ENCODE data around the gene LBX1.

Gene LBX1

DNA sequence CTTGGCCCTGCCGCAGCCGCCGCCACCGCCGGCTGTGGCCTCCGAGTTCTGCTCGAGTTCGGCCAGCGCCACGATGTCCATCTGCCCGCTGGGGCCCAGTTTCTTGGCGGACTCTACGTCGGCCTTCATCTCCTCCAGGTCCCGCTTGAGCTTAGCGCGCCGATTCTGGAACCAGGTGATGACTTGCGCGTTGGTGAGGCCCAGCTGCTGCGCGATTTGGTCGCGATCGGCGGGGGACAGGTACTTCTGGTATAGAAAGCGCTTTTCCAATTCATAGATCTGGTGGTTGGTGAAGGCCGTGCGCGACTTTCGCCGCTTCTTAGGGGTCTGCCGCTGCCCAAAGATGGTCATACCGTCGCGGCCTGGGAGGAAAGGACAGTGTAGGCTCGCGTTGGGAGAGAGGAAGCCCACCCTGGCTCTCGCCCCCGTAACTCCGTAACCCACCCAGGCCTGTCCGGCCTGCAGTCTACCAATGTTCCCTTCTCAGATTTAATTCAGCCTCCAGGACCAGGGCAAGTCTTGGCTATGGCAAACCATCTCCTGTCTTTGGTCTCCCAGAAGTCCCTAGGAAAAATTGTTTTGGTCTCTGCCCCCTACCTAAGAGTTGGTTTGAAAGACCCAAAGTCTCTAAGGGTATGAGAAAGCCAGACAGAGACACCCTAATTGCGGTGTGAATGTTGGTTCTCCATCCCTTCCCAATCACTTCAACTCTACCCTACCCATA lies 1.7 kb downstream of the LBX1 start:
- no peak overlapping the region for H3K27ac ChIP-seq
- TF ChIP-seq ZFX (IDR thresholded peaks at IDR 0.05), result no peak
- TF ChIP-seq, protein P1, sequence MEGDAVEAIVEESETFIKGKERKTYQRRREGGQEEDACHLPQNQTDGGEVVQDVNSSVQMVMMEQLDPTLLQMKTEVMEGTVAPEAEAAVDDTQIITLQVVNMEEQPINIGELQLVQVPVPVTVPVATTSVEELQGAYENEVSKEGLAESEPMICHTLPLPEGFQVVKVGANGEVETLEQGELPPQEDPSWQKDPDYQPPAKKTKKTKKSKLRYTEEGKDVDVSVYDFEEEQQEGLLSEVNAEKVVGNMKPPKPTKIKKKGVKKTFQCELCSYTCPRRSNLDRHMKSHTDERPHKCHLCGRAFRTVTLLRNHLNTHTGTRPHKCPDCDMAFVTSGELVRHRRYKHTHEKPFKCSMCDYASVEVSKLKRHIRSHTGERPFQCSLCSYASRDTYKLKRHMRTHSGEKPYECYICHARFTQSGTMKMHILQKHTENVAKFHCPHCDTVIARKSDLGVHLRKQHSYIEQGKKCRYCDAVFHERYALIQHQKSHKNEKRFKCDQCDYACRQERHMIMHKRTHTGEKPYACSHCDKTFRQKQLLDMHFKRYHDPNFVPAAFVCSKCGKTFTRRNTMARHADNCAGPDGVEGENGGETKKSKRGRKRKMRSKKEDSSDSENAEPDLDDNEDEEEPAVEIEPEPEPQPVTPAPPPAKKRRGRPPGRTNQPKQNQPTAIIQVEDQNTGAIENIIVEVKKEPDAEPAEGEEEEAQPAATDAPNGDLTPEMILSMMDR (conservative IDR thresholded peaks at IDR 0.05), result no peak

DNA sequence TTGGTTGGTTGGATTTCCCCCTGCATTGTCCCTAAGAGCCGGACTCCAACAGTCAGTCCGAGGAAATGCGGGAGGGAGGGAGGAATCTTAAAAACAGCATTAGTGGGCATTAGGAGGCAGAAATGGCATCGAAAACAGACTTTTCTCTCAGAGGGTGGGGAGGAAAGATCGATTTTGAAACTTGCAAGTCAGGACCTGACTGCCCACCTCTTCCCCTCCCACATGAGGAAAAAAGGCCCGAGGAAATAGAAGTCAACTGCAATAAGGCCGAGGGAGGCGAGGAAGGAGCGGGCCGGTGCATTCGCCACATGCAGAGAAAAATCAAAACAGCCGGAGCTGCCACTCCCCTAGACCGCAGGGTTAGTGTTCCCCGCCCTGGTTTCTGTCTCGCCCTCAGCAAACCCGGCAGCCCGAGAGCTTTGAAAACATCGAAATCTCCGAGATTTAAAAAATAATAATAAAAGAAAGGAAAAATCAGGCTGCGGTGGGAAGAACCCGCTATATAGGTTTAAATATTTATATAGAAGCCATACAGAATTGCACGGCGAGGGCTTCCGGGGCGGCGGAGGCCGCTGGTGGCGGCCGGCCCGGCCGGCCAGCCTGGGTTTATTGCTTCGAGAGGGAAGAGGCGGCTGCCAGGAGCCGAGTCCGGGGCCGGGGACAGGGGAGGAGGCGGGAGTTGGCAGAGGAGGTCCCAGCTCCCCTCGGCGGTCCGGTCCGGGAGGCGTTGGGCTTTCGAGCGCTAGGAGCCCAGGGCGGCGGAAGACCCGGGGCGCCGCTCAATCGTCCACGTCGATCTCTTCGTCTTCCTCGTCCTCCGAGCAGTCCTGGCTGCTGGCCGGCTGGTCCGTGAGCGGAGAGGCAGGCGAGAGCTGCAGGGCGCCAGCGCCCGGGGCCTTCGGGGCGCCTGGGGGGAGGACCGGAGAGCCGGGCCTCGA lies 2.5 kb downstream of the LBX1 start:
- TF ChIP-seq ZFX (IDR thresholded peaks at IDR 0.05), result no peak
- no peak overlapping the region for H3K27ac ChIP-seq

DNA sequence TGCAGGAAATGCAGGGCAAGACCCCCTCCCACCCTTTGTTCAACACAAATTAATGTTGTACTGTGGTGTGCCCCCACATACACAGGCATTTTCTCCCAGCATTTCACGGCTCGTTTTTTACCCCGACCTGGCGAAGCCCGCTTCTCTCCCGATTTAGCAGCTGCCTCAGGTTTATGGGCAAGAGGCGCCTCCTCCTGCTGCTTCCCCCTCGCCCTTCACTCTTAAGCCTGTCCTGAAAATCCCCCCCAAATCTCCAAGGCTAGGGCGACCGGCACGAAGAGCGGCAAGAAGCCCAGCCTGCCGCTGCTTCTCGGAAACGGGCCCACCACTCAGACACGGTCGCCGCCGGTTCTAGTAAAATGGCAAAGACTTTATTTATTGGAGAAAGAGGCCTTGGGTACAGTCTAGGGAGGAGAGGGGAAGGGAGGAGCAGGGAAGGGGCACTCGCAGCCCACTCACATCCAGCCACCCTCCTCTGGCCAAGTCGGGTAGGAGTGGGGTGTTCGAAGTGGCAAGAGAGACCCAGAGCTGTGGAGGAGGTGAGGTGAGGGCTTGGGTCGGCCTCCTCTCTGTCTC lies 3.3 kb downstream of the LBX1 start:
- TF ChIP-seq, protein P1 (conservative IDR thresholded peaks at IDR 0.05), result no peak
- no peak for TF ChIP-seq ZFX (IDR thresholded peaks at IDR 0.05)
- no peak overlapping the region for H3K27ac ChIP-seq

DNA sequence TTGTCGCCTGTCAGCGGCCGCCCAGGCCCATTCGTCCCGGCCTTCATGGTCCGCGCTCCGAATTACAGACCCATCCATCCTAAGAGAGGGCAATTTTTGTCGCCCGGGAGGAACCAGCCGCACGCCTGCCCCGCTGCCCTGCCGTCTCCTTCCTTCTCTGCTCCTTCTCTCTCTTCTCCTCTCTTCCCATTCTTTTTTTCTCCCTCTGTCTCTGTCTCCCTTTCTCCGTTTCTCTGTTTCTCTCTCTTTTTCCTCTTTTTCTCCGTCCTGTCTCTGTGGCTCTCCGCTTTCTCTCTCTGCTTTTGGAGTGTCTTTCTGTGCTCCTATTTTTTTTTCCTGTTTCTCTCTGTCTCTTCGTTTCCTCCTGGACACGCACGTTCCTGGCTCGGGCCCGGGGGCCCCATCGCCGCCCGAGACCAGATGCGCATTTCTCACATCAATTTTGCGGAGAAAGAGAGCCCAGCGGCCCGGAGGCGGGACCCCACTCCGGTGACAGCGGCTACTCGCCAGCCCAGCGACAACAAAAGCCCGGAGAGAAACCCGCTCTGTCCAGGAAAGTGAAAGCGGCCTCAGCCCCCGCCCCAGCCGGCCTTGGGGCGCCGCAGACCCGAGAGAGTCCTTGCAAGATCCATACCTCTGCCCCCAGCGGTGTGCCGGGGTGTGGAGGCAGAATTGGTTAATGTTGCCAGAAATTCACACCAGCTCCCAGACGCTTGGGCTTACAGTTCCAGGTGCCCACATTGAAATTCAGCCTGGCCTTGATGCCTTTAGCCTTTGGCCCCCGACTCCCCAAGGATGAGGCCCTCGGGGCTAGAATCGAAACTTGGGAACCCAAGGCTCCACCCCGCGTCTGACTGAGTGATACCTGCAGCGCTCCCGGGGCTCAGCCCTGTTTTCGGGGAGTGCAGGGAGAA lies 4.1 kb downstream of the LBX1 start:
- H3K27ac ChIP-seq, result no peak overlapping the region
- no peak for TF ChIP-seq ZFX (IDR thresholded peaks at IDR 0.05)
- TF ChIP-seq, protein P1 (conservative IDR thresholded peaks at IDR 0.05), result no peak

DNA sequence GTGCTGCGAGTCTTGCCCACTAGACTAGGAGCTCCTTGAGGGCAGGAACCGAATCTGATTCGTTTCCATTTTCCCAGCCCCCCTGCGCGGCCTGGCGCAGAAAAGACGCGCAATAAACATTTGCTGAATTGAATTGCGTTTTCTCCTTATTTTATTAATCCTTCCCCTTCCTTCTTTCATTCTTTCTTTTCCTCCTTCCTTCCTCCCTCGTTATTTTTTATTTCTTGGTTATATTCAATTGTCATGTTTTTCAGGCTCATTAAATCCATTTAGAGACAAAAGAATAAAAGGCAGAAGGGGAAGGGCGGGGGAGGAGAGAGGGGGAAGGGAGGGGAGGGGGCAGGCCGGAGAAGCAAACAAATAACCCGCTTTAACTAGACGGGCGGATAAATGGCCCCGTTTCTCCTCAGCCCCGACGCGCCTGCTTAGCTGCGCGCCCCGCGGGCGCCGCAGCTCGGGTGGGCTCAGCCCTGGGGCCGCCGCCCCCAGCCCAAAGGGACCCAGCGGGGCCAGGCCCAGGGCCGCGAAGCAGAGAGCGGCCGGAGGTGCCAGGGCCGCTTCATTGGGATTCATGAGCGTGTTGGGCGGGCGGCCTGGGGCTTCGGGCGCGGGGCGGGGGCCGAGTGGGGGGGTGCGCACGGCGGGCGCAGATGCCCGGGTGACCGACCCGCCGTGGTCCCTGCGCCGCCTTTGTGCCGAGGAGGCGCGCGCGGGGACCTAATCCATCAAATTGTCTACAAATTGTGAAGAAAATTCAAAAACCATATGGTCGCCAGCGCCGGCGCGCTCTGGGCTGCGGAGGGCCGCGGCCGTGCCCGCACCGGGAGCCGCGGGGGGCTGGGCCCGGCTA lies 5.0 kb downstream of the LBX1 start:
- TF ChIP-seq, protein P1 (conservative IDR thresholded peaks at IDR 0.05), result no peak
- no peak for TF ChIP-seq ZFX (IDR thresholded peaks at IDR 0.05)

DNA sequence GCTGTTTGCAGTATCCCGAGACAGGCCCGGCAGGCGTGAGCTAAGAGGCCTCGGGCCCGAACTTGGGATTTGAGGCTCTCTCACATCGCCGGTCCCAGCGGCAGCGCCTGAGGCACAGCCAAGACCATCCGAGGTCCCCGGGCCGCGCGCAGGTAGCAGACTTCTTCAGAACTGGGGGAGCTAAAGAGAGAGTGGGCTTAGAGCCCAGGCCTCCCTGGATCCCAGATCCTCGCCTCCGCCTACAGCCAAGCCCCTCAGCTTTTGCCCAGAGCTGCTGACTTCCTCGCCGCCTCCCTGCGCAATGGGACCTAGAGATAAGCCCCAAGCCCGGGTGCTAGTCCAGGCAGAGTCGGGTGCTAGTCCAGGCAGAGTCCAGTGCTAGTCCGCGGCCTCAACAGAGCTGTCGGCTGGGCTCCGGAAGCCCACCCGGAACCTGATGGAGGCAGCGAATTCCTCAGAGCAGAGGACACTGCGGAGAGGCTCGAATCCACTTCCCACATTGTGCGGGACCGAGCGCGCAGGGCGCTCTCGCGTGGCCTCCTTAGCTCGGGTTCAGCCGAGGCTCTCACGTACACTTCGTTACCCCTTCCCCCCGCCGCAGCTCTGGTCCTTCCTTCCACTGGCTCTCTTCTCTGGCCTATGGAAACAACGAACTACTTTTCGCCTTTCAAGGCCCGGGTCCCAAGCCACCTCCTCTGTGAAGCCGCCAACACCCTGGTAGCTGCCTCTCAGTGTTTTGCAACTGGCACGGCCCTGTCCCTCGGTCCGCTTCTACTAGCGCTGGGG lies 5.8 kb downstream of the LBX1 start:
- TF ChIP-seq ZFX (IDR thresholded peaks at IDR 0.05), result no peak
- TF ChIP-seq, protein P1 (conservative IDR thresholded peaks at IDR 0.05), result no peak

More for the DNA sequence above, 5.0 kb downstream of the LBX1 start:
- no peak overlapping the region for H3K27ac ChIP-seq

More for the DNA sequence above, 5.8 kb downstream of the LBX1 start:
- no peak overlapping the region for H3K27ac ChIP-seq

All from C4-2B (cell line).